Stimulated activated CD8-positive, alpha-beta memory T cell treated with anti-CD3 and anti-CD28 coated beads, Interleukin-4, amount 100 ng/mL, for 4 hours (primary cell): ENCODE data around the gene CADM2.
"Not testable (repeated sequence)": the region's sequence is repeated elsewhere in the genome, so short reads cannot be mapped to it uniquely, and the experiment has no call there.

Source experiments
- DNase-seq, 2 donors: peaks; one replicate each; pipeline ENCODE4 v3.0.0-alpha.2; 2020; ENCODE audit warnings: low read depth in 2 of 2, low spot score in 1 of 2

Gene CADM2

GRCh38 chr3:85890043-85890555 is 931.3 kb downstream of the CADM2 start:
- no peak for DNase-seq

- DNase-seq, result no peak
Observed at GRCh38 chr3:85903434-85903833, 944.6 kb downstream of the CADM2 start.

GRCh38 chr3:85912980-85913379 is 954.2 kb downstream of the CADM2 start:
- DNase-seq, result no peak

- no peak for DNase-seq
Observed at GRCh38 chr3:85922374-85922773, 963.6 kb downstream of the CADM2 start.

GRCh38 chr3:85930718-85931117 is 971.9 kb downstream of the CADM2 start:
- no peak for DNase-seq

- no peak for DNase-seq
Observed at GRCh38 chr3:85933326-85933725, 974.5 kb downstream of the CADM2 start.

- no peak for DNase-seq
Observed at GRCh38 chr3:85935171-85935570, 976.4 kb downstream of the CADM2 start.

GRCh38 chr3:85939074-85939482 is 980.3 kb downstream of the CADM2 start:
- DNase-seq, result no peak

- DNase-seq, result no peak
Observed at GRCh38 chr3:85950435-85950834, 991.6 kb downstream of the CADM2 start.

- DNase-seq, result no peak
Observed at GRCh38 chr3:85960793-85961192, 1002.0 kb downstream of the CADM2 start.

GRCh38 chr3:85977615-85978338 is 1019.0 kb downstream of the CADM2 start:
- DNase-seq, result no peak

GRCh38 chr3:85979034-85979433 is 1020.2 kb downstream of the CADM2 start:
- DNase-seq, result no peak

- not testable (repeated sequence) for DNase-seq
Observed at GRCh38 chr3:85989581-85989980, 1030.8 kb downstream of the CADM2 start.

- no peak for DNase-seq
Observed at GRCh38 chr3:86029590-86029989, 1070.8 kb downstream of the CADM2 start.

- DNase-seq, result no peak
Observed at GRCh38 chr3:86037916-86038315, 1079.1 kb downstream of the CADM2 start.

- DNase-seq, result no peak
Observed at GRCh38 chr3:86046436-86047136, 1087.8 kb downstream of the CADM2 start.

- DNase-seq, result no peak
Observed at GRCh38 chr3:86047161-86047560, 1088.4 kb downstream of the CADM2 start.

- no peak for DNase-seq
Observed at GRCh38 chr3:86051058-86051457, 1092.3 kb downstream of the CADM2 start.

GRCh38 chr3:86056032-86056431 is 1097.2 kb downstream of the CADM2 start:
- DNase-seq, result no peak

- no peak for DNase-seq
Observed at GRCh38 chr3:86056962-86057361, 1098.2 kb downstream of the CADM2 start.

GRCh38 chr3:86073799-86074198 is 1115.0 kb downstream of the CADM2 start:
- DNase-seq, result no peak

GRCh38 chr3:86087160-86087871 is 1128.5 kb downstream of the CADM2 start:
- no peak for DNase-seq
